ENCODE measurements around the gene CRBN. TPM values are rescaled to one million over a fixed set of nuclear protein-coding genes. Genes with fewer than 3 reads are reported as not detected.

Gene CRBN
- total and polyA plus RNA-seq, 11 donors, result 18.7 to 64.7 (median 51.7) TPM

- Histone ChIP-seq H3K27me3 (no peaks in the 10 kb centered on the region), H3K9me3 (peaks cover 0 to 14% (median 7%) of the 10 kb centered on the region in 12 donors), H3K4me3 (no peak overlapping the region), H3K36me3 (no peaks in the 10 kb centered on the region), H3K27ac (no peak overlapping the region), H3K4me1 (peaks cover 0 to 5% (median 0%) of the 10 kb centered on the region in 12 donors)
- no peak for ATAC-seq
- no peak for TF ChIP-seq CTCF (IDR thresholded peaks at IDR 0.05)
- no peak for TF ChIP-seq POLR2A (IDR thresholded peaks at IDR 0.05)
- DNase-seq, result no peak
- WGBS, 4 donors, result 46 to 54% (median 48%) methylated on average over 2 of the region's 2 CpGs
- intact Hi-C loops (cut with DNase I), result no loop called here
Measured at GRCh38 chr3:3184876-3185275, 5.4 kb upstream of the CRBN start.

- Histone ChIP-seq H3K36me3 (peaks cover 0 to 9% (median 5%) of the 10 kb centered on the region in 9 donors), H3K4me3 (no peak overlapping the region), H3K4me1 (peaks cover 8 to 36% (median 29%) of the 10 kb centered on the region in 12 donors), H3K27ac (no peak overlapping the region), H3K9me3 (no peaks in the 10 kb centered on the region), H3K27me3 (no peaks in the 10 kb centered on the region)
- DNase-seq, result no peak
- no peak for ATAC-seq
- intact Hi-C loops (cut with DNase I), result no loop called here
- TF ChIP-seq POLR2A (IDR thresholded peaks at IDR 0.05), result no peak
- TF ChIP-seq CTCF (IDR thresholded peaks at IDR 0.05), result no peak
- 76 to 81% (median 78%) methylated on average over 9 of the region's 9 CpGs for WGBS, 4 donors
Measured at GRCh38 chr3:3180456-3180855, 965 bp upstream of the CRBN start.

- Histone ChIP-seq H3K36me3 (peaks cover 0 to 26% (median 21%) of the 10 kb centered on the region in 9 donors), H3K9me3 (no peaks in the 10 kb centered on the region), H3K27me3 (no peaks in the 10 kb centered on the region), H3K4me3 (peak overlapping the region; percentile 68 to 100 (median 93)), H3K27ac (peak overlapping the region in 10 of 12 donors; percentile 53 to 89 (median 77)), H3K4me1 (peaks cover 8 to 52% (median 32%) of the 10 kb centered on the region in 12 donors)
- intact Hi-C loops (cut with DNase I), result loop anchor here in 6 of 10 donors (2.0 to 10.0 kb wide), 3 partner anchors 51 to 56 kb away; partner anchors contain the start of gene TRNT1 (in 5 of the 6)
- DNase-seq, result no peak
- WGBS, 4 donors, result 19 to 22% (median 20%) methylated on average over 16 of the region's 16 CpGs
- TF ChIP-seq CTCF (IDR thresholded peaks at IDR 0.05) (no peak), POLR2A (IDR thresholded peaks at IDR 0.05) (no peak)
- no peak for ATAC-seq
Measured at GRCh38 chr3:3178498-3179328, 778 bp downstream of the CRBN start.

GRCh38 chr3:3177861-3178497 lies 1.5 kb downstream of the CRBN start:
- H3K4me1 ChIP-seq, result peaks cover 8 to 59% (median 32%) of the 10 kb centered on the region in 12 donors
- no peak for DNase-seq
- no peaks in the 10 kb centered on the region for H3K27me3 ChIP-seq
- intact Hi-C loops (cut with DNase I), result loop anchor here in 6 of 10 donors (2.0 to 10.0 kb wide), 3 partner anchors 51 to 57 kb away; partner anchors contain the start of gene TRNT1 (in 5 of the 6)
- H3K9me3 ChIP-seq, result no peaks in the 10 kb centered on the region
- ATAC-seq, result no peak
- WGBS, 4 donors, result 39 to 50% (median 44%) methylated on average over 10 of the region's 10 CpGs
- H3K27ac ChIP-seq, result no peak overlapping the region
- peak overlapping the region in 10 of 12 donors; percentile 68 to 100 (median 93) for H3K4me3 ChIP-seq
- TF ChIP-seq POLR2A (IDR thresholded peaks at IDR 0.05) (no peak), CTCF (IDR thresholded peaks at IDR 0.05) (no peak)
- peaks cover 0 to 33% (median 28%) of the 10 kb centered on the region in 9 donors for H3K36me3 ChIP-seq
